CD4-positive, alpha-beta T cell (primary cell): Measurements from ENCODE around the gene LRIG1. TPM values are rescaled to one million over a fixed set of nuclear protein-coding genes. Genes with fewer than 3 reads are reported as not detected.

ENCODE experiments used
- ATAC-seq: fragments of 200-7000 bp; cut with Tn5 transposase; one replicate; pipeline ENCODE4 v1.10.0; 2022; ENCODE audit warnings: mild to moderate bottlenecking; ENCODE audit not compliant: poor library complexity
- CTCF ChIA-PET: fragments of 350-600 bp; sonication (Branson Sonifier 250); formaldehyde crosslinking; loops from one replicate; lab custom pipeline; 2021; ENCODE audit warnings: antibody characterized with exemption, inconsistent platforms; lab: Charles Lee
- POLR2A ChIA-PET: fragments of 350-600 bp; sonication (Branson Sonifier 250); formaldehyde crosslinking; loops from one replicate; lab custom pipeline; 2021; ENCODE audit warnings: antibody characterized with exemption, inconsistent platforms; lab: Charles Lee
- DNase-seq, 14 experiments: peaks; one replicate each; pipeline ENCODE4 v3.0.0-alpha.2; 2013 to 2020; ENCODE audit warnings: mixed read lengths in 2 of 14
- H3K27ac ChIP-seq, 2 donors: one replicate each; pipeline versions ENCODE4 v1.5.1 to v1.7.0; 2013; ENCODE audit warnings: low read length in 2 of 2, low read depth in 1 of 2, mild to moderate bottlenecking in 1 of 2
- H3K27me3 ChIP-seq, 2 experiments: 1 replicate in 1 of 2; 2 replicates in 1 of 2; pipeline versions ENCODE4 v1.6.1 to v1.7.0; 2013; ENCODE audit warnings: low read length in 2 of 2, control low read depth in 1 of 2, mild to moderate bottlenecking in 1 of 2, moderate library complexity in 1 of 2; ENCODE audit not compliant: insufficient read depth in 2 of 2, control insufficient read depth in 1 of 2
- H3K36me3 ChIP-seq: one replicate; pipeline ENCODE4 v1.6.1; 2013; ENCODE audit warnings: low read length, control low read depth; ENCODE audit not compliant: insufficient read depth
- H3K4me1 ChIP-seq: one replicate; pipeline ENCODE4 v1.6.1; 2013; ENCODE audit warnings: low read length, control low read depth; ENCODE audit not compliant: insufficient read depth
- H3K4me3 ChIP-seq: one replicate; pipeline ENCODE4 v1.5.1; 2013; ENCODE audit warnings: mild to moderate bottlenecking, low read length, moderate library complexity
- H3K9me3 ChIP-seq, 2 experiments: 1 replicate in 1 of 2; 2 replicates in 1 of 2; pipeline versions ENCODE4 v1.6.1 to v1.7.0; 2013; ENCODE audit warnings: low read length in 2 of 2, mild to moderate bottlenecking in 2 of 2, control low read depth in 1 of 2, moderate library complexity in 1 of 2; ENCODE audit not compliant: control insufficient read depth in 1 of 2, insufficient read depth in 1 of 2
- H3K27ac Mint-ChIP-seq: one replicate; pipeline ENCODE4 v1.8.0; 2020; ENCODE audit warnings: mixed read lengths
- H3K27me3 Mint-ChIP-seq: one replicate; pipeline ENCODE4 v1.8.0; 2021; ENCODE audit warnings: mixed read lengths
- H3K36me3 Mint-ChIP-seq: one replicate; pipeline ENCODE4 v1.8.0; 2021; ENCODE audit warnings: low read depth, mixed read lengths
- H3K4me1 Mint-ChIP-seq: one replicate; pipeline ENCODE4 v1.8.0; 2021; ENCODE audit warnings: low read depth, mixed read lengths
- H3K4me3 Mint-ChIP-seq: one replicate; pipeline ENCODE4 v1.8.0; 2020; ENCODE audit warnings: mild to moderate bottlenecking, mixed read lengths
- H3K9me3 Mint-ChIP-seq: one replicate; pipeline ENCODE4 v1.8.0; 2020; ENCODE audit warnings: mixed read lengths
- intact Hi-C, 2 experiments: fragments of 100-400 bp; cut with DNase I in 1 of 2; cut with micrococcal nuclease in 1 of 2; formaldehyde crosslinking; loops; one replicate each; pipeline versions ENCODE4 v1.15.1 to v1.9.0; 2023 to 2025; cut with DNase I, micrococcal nuclease
- total RNA-seq, 174 experiments: library from RNA in 2 of 174; stranded (reverse) in 2 of 174; gene quantifications; one replicate each; pipeline ENCODE4 v1.2.3 and lab custom pipeline; 2021 to 2026
- TF ChIP-seq, protein P1 (sequence below): fragments of 200-600 bp; IDR thresholded peaks from one replicate; pipeline ENCODE4 v1.8.0; 2022; ENCODE audit warnings: antibody characterized with exemption, mild to moderate bottlenecking

LRIG1 gene
- total RNA-seq, 2 experiments from 2014 or later: 30.1 to 33.1 TPM

DNA sequence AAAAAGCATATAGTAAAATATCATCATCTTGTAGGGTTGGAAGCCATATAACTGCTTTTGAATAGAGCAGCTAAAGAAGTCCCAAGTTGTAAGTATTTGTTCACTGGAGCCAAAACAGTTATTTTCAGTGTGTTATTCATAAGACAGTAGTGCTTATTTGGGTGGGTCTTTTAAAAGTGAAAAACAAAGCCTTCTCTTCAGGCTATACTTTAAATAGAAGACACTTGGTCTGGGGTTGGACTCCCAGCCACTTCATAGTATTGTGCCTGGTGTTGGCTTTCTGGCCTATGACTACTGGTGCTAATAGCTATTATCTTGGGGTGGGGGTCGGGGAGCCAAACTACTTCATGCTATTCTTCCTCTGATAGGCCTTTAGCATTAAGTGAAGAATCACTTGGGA, 144.8 kb downstream of the LRIG1 start:
- H3K27ac ChIP-seq: no peak overlapping the region
- POLR2A ChIA-PET: no interaction called here

DNA sequence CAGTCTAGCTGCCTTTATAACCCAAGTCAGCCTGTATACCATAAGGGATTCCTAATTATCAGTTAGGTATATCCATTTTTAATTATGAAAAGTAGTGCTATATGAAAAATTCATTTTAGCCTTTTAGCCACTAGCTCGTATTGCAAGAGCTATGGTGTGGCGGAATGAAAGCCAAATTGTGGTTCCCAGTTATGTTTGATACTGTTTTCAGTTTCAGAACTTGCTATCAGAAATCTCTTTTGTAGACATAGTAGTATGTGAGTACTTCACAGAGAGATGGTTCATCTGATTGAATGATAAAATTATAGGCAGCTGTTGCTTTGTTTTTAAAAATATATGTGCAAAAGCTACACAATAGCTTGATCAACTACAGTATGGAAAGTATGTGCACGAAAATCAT, 145.4 kb downstream of the LRIG1 start:
- no peak overlapping the region for H3K27ac Mint-ChIP-seq
- H3K9me3 Mint-ChIP-seq: no peaks in the 10 kb centered on the region
- ChIA-PET CTCF (interaction anchor here (3.0 kb wide), 1 partner anchor 23 kb away, joined by 9 read pairs; no protein-coding TSS in a partner anchor), POLR2A (no interaction called here)
- Histone ChIP-seq H3K36me3 (no peaks in the 10 kb centered on the region), H3K27me3 (no peaks in the 10 kb centered on the region), H3K27ac (no peak overlapping the region), H3K4me1 (no peaks in the 10 kb centered on the region), H3K9me3 (no peaks in the 10 kb centered on the region), H3K4me3 (no peak overlapping the region)
- no peaks in the 10 kb centered on the region for H3K27me3 Mint-ChIP-seq
- peak in 1 of 14 experiments; percentile 10 for DNase-seq
- H3K4me1 Mint-ChIP-seq: no peaks in the 10 kb centered on the region
- TF ChIP-seq, protein P1, sequence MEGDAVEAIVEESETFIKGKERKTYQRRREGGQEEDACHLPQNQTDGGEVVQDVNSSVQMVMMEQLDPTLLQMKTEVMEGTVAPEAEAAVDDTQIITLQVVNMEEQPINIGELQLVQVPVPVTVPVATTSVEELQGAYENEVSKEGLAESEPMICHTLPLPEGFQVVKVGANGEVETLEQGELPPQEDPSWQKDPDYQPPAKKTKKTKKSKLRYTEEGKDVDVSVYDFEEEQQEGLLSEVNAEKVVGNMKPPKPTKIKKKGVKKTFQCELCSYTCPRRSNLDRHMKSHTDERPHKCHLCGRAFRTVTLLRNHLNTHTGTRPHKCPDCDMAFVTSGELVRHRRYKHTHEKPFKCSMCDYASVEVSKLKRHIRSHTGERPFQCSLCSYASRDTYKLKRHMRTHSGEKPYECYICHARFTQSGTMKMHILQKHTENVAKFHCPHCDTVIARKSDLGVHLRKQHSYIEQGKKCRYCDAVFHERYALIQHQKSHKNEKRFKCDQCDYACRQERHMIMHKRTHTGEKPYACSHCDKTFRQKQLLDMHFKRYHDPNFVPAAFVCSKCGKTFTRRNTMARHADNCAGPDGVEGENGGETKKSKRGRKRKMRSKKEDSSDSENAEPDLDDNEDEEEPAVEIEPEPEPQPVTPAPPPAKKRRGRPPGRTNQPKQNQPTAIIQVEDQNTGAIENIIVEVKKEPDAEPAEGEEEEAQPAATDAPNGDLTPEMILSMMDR: no peak
- H3K36me3 Mint-ChIP-seq: peaks cover 27% of the 10 kb centered on the region
- intact Hi-C loops: no loop called here
- H3K4me3 Mint-ChIP-seq: no peak overlapping the region
- ATAC-seq: no peak

More for the DNA sequence above, 144.8 kb downstream of the LRIG1 start:
- ATAC-seq: no peak
- peaks cover 27% of the 10 kb centered on the region for H3K36me3 Mint-ChIP-seq
- no peaks in the 10 kb centered on the region for H3K9me3 Mint-ChIP-seq
- H3K27ac Mint-ChIP-seq: no peak overlapping the region
- intact Hi-C loops: no loop called here
- no peak overlapping the region for H3K4me3 ChIP-seq
- H3K9me3 ChIP-seq: no peaks in the 10 kb centered on the region
- CTCF ChIA-PET: interaction anchor here (1.2 to 3.0 kb wide), 2 partner anchors 11 to 22 kb away, joined by 3 to 9 read pairs; no protein-coding TSS in a partner anchor
- no peaks in the 10 kb centered on the region for H3K4me1 ChIP-seq
- no peak for DNase-seq
- no peak overlapping the region for H3K4me3 Mint-ChIP-seq
- H3K36me3 ChIP-seq: no peaks in the 10 kb centered on the region
- H3K27me3 Mint-ChIP-seq: no peaks in the 10 kb centered on the region
- no peaks in the 10 kb centered on the region for H3K4me1 Mint-ChIP-seq
- TF ChIP-seq, protein P1: no peak
- no peaks in the 10 kb centered on the region for H3K27me3 ChIP-seq

DNA sequence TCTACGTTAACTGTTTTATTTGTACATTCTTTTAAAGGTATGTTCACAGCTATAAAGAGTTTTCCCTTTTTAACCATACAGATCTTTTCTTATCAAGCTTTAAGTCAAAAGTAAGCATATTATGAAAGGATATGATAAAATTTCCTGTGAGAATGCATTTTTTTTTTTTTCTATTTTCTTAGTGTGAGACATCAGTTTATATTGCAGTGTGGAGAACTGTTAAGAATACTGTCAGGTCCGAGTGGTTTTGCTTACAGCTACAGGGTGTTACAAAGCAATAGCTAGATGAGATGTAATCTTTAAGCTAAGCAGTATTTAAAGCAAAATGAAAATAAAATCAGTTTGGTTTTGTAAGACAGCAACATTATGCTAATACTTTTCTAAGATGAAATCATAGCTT, 146.8 kb downstream of the LRIG1 start:
- Mint-ChIP-seq H3K4me1 (no peaks in the 10 kb centered on the region), H3K4me3 (no peak overlapping the region), H3K27me3 (no peaks in the 10 kb centered on the region), H3K9me3 (no peaks in the 10 kb centered on the region), H3K36me3 (peaks cover 35% of the 10 kb centered on the region), H3K27ac (no peak overlapping the region)
- Histone ChIP-seq H3K4me1 (no peaks in the 10 kb centered on the region), H3K9me3 (no peaks in the 10 kb centered on the region), H3K4me3 (no peak overlapping the region), H3K36me3 (no peaks in the 10 kb centered on the region), H3K27ac (no peak overlapping the region), H3K27me3 (no peaks in the 10 kb centered on the region)
- ChIA-PET CTCF (interaction anchor here (1.1 kb wide), 1 partner anchor 8 kb away, joined by 5 read pairs; no protein-coding TSS in a partner anchor), POLR2A (interaction anchor here (1.0 kb wide), 1 partner anchor 51 kb away, joined by 3 read pairs; no protein-coding TSS in a partner anchor)
- TF ChIP-seq, protein P1: no peak
- no peak for ATAC-seq
- DNase-seq: peak in 1 of 14 experiments; percentile 44
- intact Hi-C loops: no loop called here
